Activated naive CD4-positive, alpha-beta T cell treated with anti-CD3 and anti-CD28 coated beads, Interleukin-2, amount 10 ng/mL, durations not matched to agents 5 hours and 36 hours (primary cell): ENCODE measurements around the gene PSMB8. TPM values are rescaled to one million over a fixed set of nuclear protein-coding genes. Genes with fewer than 3 reads are reported as not detected.

ENCODE experiments used
- total RNA-seq, 2 experiments: library from RNA; stranded (reverse); gene quantifications; one replicate each; pipeline ENCODE4 v1.2.3, GENCODE V29; 2021

PSMB8 gene
- total RNA-seq = 100 to 1,000 TPM; 290 to 315 TPM

GRCh38 chr6:32843979-32844838 is at the start of gene PSMB8:
TSS of gene PSMB8 (minus strand) at chr6:32844047. CDS start at chr6:32843996, 51 bp downstream.

GRCh38 chr6:32853541-32854375 is 9.9 kb upstream of the PSMB8 start, which contains the start of the genes PSMB9 and TAP1:
TSS of gene PSMB9 (plus strand) at chr6:32854192. CDS start at chr6:32854230, 38 bp downstream.
TSS of gene TAP1 (minus strand) at chr6:32853704. CDS start at chr6:32853636, 68 bp downstream.

GRCh38 chr6:32838114-32838958 is 5.5 kb downstream of the PSMB8 start, which contains the start of gene TAP2:
TSS of gene TAP2 (minus strand) at chr6:32838739. CDS start at chr6:32838233, 506 bp downstream.

GRCh38 chr6:32816746-32817204 is 27.1 kb downstream of the PSMB8 start, which contains the start of gene HLA-DOB:
TSS of gene HLA-DOB (minus strand) at chr6:32817002. CDS start at chr6:32816951, 51 bp downstream.

Other genes with a start within 250 kb of the PSMB8 start
- gene HLA-DQA1, start 206.6 kb downstream of the PSMB8 start, total RNA-seq = 1 to 10 TPM; 6.1 to 8.8 TPM
- gene HLA-DQB1, start 177.4 kb downstream of the PSMB8 start, total RNA-seq = 10 to 100 TPM; 40.9 to 45.0 TPM
- not detected for gene HLA-DQA2, start 102.7 kb downstream of the PSMB8 start, total RNA-seq
- not detected for gene HLA-DQB2, start 80.5 kb downstream of the PSMB8 start, total RNA-seq
- 1 to 10 TPM; 1.4 to 2.2 TPM for gene HLA-DOB, start 27.0 kb downstream of the PSMB8 start, total RNA-seq
- 100 to 1,000 TPM; 170 TPM for gene TAP2, start 5.3 kb downstream of the PSMB8 start, total RNA-seq
- gene TAP1, start 9.7 kb upstream of the PSMB8 start, total RNA-seq = 100 to 1,000 TPM; 346 to 366 TPM
- 100 to 1,000 TPM; 264 to 271 TPM for gene PSMB9, start 10.1 kb upstream of the PSMB8 start, total RNA-seq
- gene HLA-DMB, start 97.0 kb upstream of the PSMB8 start, total RNA-seq = 1 to 10 TPM; 9.2 to 9.6 TPM
- 10 to 100 TPM; 23.9 to 26.2 TPM for gene HLA-DMA, start 109.0 kb upstream of the PSMB8 start, total RNA-seq
- 100 to 1,000 TPM; 272 to 275 TPM for gene BRD2, start 124.5 kb upstream of the PSMB8 start, total RNA-seq
- gene HLA-DOA, start 165.5 kb upstream of the PSMB8 start, total RNA-seq = 1 to 10 TPM; 1.2 to 2.9 TPM
- gene HLA-DPA1, start 229.6 kb upstream of the PSMB8 start, total RNA-seq = 10 to 100 TPM; 30.4 to 32.4 TPM
- 10 to 100 TPM; 19.0 to 19.2 TPM for gene HLA-DPB1, start 231.9 kb upstream of the PSMB8 start, total RNA-seq